ENCODE results near the gene CD200R1. TPM values are rescaled to one million over a fixed set of nuclear protein-coding genes. Genes with fewer than 3 reads are reported as not detected.

The CD200R1 gene
- total and polyA plus RNA-seq, 2 donors from 2014 or later: 0.13 to 2.2 TPM

DNA sequence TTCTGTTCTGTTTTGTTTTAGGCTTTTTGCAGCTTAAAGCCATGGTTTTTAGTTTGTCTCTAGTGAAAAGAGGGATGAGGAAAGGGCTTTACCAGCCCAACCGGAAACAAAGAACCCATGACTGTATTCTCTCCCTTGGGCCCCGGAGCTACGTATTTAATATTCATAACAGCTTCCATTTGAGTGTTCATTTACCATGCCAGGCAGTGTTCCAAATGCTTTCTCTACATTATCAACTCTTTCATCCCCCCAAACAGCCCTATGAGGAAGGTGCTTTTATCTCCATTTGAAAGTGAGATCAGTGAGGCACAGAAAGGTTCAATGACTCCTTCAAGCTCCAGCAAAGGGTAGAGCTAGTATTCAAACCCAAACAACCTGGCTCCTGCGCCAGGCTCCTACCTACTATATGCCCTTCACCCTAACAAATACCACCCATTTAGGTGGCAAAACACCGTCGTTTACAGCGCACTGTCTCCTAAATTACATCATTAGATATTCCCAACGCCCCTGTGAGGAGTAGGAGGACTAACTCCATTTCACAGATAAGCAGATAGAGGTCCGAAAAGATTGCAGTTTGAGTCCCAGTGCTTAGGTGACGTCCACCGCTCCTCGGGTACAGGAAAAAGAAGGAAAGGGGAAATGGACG lies 43.8 kb upstream of the CD200R1 start:
- DNase-seq: peak in 2 of 5 donors; percentile 37 to 55

DNA sequence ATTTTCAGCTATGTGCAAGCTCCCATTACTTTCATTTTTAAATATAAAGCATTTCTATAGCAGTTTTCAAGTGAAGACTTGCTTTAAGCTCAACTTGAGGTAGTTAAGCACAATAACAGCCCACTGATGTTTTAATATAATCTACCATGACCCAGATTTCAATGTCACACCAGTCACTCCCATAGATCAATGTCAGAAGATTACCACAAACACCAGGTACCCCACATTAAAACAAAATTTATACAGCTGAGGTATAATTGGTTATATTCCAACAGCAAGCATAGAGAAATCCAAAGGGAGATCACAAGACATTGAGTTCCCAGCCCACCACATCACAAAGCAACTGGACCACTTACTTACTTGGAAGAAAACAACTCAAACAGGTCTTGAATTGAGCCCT lies 38.7 kb upstream of the CD200R1 start:
- TF ChIP-seq, protein P1, sequence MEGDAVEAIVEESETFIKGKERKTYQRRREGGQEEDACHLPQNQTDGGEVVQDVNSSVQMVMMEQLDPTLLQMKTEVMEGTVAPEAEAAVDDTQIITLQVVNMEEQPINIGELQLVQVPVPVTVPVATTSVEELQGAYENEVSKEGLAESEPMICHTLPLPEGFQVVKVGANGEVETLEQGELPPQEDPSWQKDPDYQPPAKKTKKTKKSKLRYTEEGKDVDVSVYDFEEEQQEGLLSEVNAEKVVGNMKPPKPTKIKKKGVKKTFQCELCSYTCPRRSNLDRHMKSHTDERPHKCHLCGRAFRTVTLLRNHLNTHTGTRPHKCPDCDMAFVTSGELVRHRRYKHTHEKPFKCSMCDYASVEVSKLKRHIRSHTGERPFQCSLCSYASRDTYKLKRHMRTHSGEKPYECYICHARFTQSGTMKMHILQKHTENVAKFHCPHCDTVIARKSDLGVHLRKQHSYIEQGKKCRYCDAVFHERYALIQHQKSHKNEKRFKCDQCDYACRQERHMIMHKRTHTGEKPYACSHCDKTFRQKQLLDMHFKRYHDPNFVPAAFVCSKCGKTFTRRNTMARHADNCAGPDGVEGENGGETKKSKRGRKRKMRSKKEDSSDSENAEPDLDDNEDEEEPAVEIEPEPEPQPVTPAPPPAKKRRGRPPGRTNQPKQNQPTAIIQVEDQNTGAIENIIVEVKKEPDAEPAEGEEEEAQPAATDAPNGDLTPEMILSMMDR (IDR thresholded peaks at IDR 0.05; ENCODE audit: borderline replicate concordance, extremely low read depth, insufficient read depth): no peak
- H3K36me3 ChIP-seq (ENCODE audit: control insufficient read depth in 2 of 3, insufficient read depth in 3 of 3, low read length in 3 of 3): peaks cover 4 to 25% (median 23%) of the 10 kb centered on the region in 3 donors
- H3K9me3 ChIP-seq (ENCODE audit: control insufficient read depth in 2 of 3, insufficient read depth in 1 of 3, low read length in 3 of 3): no peaks in the 10 kb centered on the region
- intact Hi-C loops (cut with DNase I): no loop called here
- H3K27ac ChIP-seq (ENCODE audit: low read depth in 2 of 2, low read length in 2 of 2): no peak overlapping the region
- FAIRE-seq (no peak), DNase-seq (no peak)
- no peak overlapping the region for H3K9ac ChIP-seq (ENCODE audit: low read length in 3 of 3)
- peaks cover 0 to 6% (median 4%) of the 10 kb centered on the region in 3 donors for H3K4me1 ChIP-seq (ENCODE audit: control insufficient read depth in 2 of 3, insufficient read depth in 2 of 3, low read depth in 1 of 3, low read length in 3 of 3)
- no peaks in the 10 kb centered on the region for H3K27me3 ChIP-seq (ENCODE audit: control insufficient read depth, insufficient read depth, low read length)
- no peak overlapping the region for H3K4me3 ChIP-seq (ENCODE audit: low read length in 3 of 3)

More for the DNA sequence above, 43.8 kb upstream of the CD200R1 start:
- TF ChIP-seq, protein P1 (IDR thresholded peaks at IDR 0.05; ENCODE audit: borderline replicate concordance, extremely low read depth, insufficient read depth): no peak
- intact Hi-C loops (cut with DNase I): no loop called here
- Histone ChIP-seq H3K36me3 (ENCODE audit: control insufficient read depth in 2 of 3, insufficient read depth in 3 of 3, low read length in 3 of 3) (peaks cover 2 to 4% (median 4%) of the 10 kb centered on the region in 3 donors), H3K4me3 (ENCODE audit: low read length in 3 of 3) (peak overlapping the region; percentile 67 to 97 (median 97)), H3K27ac (ENCODE audit: low read depth in 2 of 2, low read length in 2 of 2) (peak overlapping the region; percentile 93), H3K27me3 (ENCODE audit: control insufficient read depth, insufficient read depth, low read length) (no peaks in the 10 kb centered on the region), H3K9ac (ENCODE audit: low read length in 3 of 3) (peak overlapping the region; percentile 52 to 95 (median 87)), H3K4me1 (ENCODE audit: control insufficient read depth in 2 of 3, insufficient read depth in 2 of 3, low read depth in 1 of 3, low read length in 3 of 3) (peaks cover 3 to 10% (median 9%) of the 10 kb centered on the region in 3 donors), H3K9me3 (ENCODE audit: control insufficient read depth in 2 of 3, insufficient read depth in 1 of 3, low read length in 3 of 3) (no peaks in the 10 kb centered on the region)
- FAIRE-seq: no peak

DNA sequence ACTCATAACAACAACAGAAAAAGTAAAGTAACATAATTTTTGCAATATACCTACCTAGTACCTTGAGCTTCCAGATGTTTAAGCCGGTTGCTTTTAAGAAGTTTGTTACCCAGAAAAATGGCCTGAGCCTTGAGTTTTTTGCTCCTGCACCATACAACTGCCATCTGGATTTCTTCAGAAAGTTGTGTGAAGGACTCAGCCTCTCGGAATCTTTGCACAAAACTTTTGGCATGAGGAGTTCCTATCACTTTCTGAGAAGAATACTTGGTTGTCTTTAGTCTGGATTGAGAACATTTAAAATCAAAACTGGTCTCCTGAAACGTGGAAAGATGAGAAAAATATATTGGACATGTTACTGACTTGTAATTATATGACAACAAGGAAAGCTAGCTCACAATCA lies 33.2 kb upstream of the CD200R1 start:
- FAIRE-seq: no peak
- intact Hi-C loops (cut with DNase I): no loop called here

More for the DNA sequence above, 33.2 kb upstream of the CD200R1 start:
- Histone ChIP-seq H3K4me3 (ENCODE audit: low read length in 3 of 3) (no peak overlapping the region), H3K27ac (ENCODE audit: low read depth in 2 of 2, low read length in 2 of 2) (no peak overlapping the region), H3K9ac (ENCODE audit: low read length in 3 of 3) (no peak overlapping the region), H3K9me3 (ENCODE audit: control insufficient read depth in 2 of 3, insufficient read depth in 1 of 3, low read length in 3 of 3) (no peaks in the 10 kb centered on the region), H3K36me3 (ENCODE audit: control insufficient read depth in 2 of 3, insufficient read depth in 3 of 3, low read length in 3 of 3) (peaks cover 13 to 55% (median 34%) of the 10 kb centered on the region in 3 donors), H3K4me1 (ENCODE audit: control insufficient read depth in 2 of 3, insufficient read depth in 2 of 3, low read depth in 1 of 3, low read length in 3 of 3) (no peaks in the 10 kb centered on the region), H3K27me3 (ENCODE audit: control insufficient read depth, insufficient read depth, low read length) (no peaks in the 10 kb centered on the region)
- no peak for DNase-seq
- TF ChIP-seq, protein P1 (IDR thresholded peaks at IDR 0.05; ENCODE audit: borderline replicate concordance, extremely low read depth, insufficient read depth): no peak
